HG03558 (cell line): ENCODE results near the gene HIVEP3.

Experiments used
- ATAC-seq: cut with Tn5 transposase; IDR thresholded peaks from one replicate; pipeline ENCODE4 v1.9.1; 2021; ENCODE audit warnings: moderate number of reproducible peaks; ENCODE audit not compliant: unreplicated experiment; ENCODE audit errors: extremely low read depth

HIVEP3 gene

DNA sequence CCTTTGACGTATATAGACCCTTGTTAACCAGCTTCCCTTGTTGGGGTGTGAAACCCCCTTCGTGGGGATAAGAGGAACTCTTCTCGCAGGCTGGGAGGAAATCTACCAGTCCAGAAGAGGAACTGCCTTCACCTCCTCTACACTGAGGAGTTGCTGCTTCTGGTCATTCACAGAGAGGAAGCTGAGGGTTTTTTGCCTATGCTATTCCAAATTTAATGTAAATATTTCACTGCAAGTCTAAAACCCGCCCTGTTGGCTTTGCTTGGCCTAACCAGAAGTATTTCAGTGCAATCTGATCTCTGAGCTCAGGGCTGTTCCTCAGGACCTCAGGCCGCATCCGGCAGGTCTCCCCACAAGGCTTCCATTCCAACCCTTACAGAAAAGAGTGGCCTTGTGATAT is 150.1 kb downstream of the HIVEP3 start:
- no peak for ATAC-seq

DNA sequence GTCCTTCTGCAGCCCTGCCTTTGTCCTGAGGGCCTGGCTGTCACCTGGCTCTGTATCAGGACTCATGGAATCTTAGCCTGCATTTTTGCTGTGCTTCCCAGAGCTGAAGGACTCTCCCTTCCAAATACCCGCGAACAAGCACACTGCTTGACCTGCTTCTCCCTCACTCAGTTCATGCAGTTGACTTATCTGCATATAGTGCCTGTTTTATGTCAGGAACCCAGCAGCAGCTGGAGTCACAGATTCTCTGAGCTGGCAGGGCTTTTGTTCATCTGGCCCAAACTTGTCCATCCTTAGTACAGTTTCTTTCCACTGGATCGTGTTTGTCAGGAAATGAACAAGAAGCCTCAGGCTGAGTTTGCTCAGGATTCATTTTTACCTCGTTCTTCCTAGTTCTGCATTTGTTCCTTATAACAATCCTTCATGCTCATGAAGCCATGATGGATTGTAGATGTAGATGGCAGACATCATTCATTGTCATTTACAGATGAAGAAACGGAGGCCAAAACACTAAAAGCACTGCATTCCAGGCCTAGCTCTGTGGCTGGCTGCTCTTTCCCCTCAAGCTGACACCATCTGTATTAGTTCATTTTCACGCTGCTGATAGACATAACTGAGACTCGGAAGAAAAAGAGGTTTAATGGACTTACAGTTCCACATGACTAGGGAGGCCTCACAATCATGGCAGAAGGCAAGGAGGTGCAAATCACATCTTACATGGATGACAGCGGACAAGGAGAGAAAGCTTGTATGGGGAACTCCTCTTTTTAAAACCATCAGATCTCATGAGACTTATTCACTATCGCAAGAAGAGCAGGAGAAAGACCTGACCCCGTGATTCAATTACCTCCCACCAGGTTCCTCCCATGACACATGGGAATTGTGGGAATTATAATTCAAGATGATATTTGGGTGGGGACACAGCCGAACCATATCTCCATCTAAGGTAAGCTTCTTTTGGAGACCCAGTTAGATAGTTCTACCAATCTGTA is 150.9 kb downstream of the HIVEP3 start:
- ATAC-seq: no peak

DNA sequence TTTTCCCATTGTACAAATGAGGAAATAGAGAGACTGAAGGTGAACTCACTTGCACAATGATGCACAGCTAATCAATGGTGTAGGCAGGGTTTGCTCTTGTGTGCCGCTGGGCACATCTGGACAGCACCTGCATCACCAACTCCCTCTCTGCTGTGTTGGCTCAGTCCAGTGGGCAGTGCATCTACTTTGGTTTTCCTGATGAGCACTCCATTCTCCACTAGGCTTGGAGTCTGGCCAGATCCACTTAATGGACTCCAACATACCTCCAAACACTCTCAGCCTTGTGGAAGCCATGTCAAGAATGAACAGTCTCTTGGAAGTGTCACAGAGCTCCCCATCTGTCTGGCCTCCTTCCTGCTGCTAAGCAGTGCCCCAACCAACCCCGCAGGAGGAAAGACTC is 152.2 kb downstream of the HIVEP3 start:
- no peak for ATAC-seq

DNA sequence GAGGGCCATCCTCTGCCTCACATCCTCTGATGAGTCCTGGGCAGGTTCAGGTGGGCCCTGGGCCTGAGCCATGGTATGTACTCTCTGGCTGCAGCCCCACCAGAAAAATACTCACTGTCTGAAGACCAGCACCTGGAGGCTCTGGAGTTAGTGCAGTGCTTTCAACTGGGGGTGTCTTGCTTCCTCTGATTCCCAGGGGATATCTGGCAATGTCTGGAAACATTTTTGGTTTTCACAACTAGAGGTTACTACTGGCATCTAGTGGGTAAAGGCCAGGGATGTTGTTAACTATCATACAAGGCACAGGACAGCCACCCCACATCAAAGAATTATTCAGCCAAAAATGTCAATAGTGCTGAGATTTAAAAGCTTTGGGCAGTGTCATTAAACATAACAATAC is 152.7 kb downstream of the HIVEP3 start:
- ATAC-seq: no peak

DNA sequence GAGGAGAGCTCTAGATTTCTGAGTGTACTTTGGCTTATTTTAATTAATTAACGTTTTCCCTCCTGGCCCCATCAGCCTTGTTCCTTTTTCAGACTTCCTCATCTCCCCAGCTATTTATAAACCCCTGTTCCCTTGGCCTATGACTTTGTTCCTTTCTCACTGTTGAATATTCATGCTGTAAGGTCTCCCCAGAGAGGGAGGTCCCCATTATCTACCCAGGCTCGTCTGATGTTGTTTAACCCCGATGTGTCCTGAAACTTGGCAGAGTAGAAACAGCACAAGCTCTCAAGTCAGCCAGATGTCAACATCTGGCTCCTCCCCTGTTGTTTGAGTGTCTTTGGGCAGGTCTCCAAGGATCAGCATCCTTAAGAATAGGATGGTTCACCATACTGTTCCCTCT is 153.6 kb downstream of the HIVEP3 start:
- ATAC-seq: no peak

DNA sequence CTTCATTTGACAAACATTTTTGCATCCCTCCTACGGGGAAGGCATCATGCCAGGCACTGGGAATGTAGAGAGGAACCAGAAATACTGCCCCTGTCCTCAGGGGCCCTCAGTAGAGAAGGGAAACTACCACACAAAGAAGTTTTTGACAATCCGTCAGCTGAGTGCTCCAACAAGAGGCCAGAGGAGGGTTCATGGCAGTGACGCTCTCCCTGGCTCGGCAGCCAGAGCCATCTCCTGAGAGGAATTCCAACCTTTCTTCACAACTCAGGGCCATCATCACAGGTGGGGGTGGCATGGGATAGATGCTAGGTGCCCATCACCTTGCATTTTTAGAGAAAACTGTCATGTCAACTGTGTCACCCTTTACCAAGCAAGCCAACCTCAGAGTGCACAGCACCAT is 154.1 kb downstream of the HIVEP3 start:
- no peak for ATAC-seq

DNA sequence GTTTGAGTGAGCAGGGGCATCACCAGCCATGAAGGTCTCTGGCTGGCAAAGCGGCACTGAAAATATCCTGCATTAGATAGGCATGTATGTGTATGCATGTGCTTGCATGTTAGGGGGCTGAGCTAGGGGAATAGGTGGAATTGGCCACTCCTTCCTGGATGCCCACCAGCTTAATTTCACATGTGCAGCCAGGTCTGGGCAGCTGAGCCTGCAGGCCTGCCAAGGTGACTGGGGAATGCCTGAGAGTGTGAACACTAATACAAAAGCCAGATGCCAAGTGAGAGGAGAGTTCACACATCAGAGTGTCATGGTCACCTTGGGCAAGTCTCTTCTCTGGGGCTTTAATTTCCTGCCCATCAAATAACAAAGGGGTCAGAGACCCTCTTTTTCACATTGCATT is 155.9 kb downstream of the HIVEP3 start:
- ATAC-seq: no peak

DNA sequence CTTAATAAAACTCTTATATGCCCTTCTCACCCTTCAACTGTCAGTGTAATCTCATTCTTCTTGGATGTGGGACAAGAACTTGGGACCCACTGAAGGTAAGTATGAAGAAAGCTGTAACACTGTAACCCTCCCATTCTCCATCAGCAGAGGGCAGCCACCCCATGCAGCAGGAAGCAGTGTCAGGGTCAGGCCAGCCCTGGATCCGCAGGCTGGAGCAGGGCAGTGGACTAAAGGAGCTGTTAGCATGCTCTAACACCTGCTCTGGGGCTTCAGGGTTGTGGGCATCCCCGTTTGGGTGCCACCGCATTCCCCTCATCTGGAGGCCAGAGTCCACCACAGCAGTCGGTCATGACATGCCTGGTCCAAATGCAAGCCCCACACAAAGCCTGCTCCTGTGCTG is 156.5 kb downstream of the HIVEP3 start:
- no peak for ATAC-seq

DNA sequence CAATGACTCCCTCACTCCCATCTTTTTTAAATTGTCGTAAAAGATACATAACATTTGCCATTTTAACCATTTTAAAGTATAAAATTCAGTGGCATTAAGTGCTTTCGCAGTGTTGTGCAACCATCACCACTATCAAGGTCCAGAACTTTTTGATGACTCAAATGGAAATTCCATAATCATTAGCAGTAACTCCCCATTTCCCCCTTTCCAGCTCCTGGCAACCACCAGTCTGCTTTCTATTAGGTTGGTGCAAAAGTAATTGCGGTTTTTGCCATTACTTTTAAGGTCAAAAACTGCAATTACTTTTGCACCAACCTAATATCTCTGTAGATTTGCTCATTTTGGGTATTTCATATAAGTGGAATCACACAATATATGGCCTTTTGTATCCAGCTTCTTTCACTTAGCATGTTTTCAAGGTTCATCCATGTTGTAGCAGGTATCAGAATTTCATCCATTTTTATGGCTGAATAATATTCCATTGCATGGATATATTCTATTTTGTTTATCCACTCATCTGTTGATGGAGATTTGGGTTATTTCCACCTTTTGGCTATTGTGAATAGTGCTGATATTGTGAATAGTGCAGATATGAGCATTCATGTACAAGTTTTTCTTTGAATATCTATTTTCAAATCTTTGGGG is 159.7 kb downstream of the HIVEP3 start:
- no peak for ATAC-seq

DNA sequence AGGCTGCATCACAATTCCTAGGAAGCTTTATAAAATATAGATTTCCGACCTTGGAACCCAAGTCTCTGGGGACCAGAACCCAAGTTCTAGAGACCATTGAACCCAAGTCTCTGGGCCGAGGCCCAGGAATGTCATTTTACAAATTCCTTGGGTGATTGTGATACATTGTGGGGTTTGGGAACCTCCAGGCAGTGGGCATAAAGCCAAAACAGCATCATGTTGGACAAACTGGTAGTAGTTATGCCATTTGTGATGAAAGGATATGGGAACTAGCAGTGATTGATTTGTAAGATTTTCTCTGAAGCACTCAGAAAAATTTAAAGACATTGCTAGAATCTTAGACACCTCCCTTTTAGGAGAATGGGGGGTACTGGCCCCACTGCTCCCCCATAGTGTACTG is 160.2 kb downstream of the HIVEP3 start:
- ATAC-seq: no peak

DNA sequence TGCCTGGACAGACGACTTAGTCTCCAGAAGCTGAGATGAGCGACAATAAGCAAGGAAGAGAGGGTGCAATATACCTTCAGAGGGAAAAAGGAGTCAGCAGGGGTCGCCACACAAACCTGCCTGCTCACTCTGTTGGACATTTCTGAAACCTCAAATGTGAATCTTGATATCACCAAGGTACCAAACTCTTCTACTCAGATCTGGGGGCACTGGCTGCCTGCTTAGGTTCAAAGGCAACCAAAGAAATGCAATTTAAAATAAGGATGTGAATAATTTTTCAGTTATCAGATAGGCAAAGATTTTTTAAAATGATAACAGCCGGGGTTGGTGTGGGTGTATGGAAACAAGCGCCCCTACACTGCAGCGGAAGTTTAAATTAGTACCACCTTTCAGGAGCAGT is 164.2 kb downstream of the HIVEP3 start:
- ATAC-seq: no peak

DNA sequence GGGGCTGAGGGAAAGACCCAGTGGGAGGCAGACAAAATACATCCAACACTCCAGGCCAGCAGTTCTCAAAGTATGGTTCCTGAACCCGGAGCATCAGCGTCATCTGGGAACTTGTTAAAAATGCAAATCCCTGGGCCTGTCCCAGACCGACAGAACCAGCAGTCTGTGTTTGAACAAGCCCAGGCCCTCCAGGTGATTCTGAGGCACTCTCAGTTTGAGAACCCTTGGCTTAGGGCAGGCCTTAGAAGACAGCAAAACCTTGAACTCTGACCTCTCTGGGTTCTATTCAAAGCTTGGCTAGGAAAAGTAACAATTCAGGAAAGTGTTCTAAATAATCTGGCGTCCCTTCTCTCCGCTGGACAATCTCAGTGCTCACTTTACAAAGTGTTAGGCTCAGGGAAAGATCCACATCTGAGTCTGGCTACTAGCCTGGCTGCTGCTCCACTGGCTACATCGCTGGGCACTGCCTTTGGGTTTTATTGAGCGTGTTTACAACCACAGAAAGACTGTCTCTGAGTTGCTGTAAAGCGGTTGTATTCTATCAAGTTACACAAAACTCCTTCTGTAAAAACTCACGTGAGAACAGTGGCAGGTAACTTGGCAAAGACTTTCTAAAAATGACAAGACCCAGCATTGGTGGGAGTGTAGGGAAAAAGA is 166.1 kb downstream of the HIVEP3 start:
- ATAC-seq: no peak

DNA sequence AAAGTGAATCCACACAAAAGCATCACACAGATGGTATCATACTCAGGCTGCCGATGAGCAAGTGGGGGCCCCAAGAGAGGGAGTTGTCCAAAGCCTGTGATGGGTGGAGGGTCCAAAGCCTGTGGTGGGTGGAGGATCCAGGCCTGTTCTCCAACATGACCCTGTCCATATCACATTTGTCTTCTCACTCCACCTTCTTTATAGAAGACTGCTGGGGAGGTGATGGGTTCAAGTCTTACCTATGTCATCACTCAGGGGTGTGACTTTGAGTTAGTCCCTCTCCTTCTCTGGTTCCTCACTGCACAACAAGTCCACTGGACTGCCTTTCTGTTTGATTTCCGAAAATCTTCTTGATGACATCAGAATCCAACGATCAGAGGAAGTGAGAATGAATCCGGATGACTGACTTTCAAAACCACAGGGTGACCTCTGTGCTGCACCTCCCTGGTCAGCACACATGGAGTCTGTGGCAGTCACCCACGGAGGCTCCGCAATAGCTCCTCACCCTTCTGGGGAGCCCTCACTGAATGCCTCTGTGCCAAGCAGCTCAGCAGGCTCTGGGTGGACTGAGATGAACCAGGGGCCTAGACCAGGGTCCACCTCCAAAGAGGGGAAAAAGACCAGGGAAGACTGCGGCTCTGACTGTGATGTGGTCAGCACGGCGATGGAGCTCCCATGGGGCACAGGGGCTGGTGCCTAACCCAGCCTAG is 166.8 kb downstream of the HIVEP3 start:
- ATAC-seq: no peak

DNA sequence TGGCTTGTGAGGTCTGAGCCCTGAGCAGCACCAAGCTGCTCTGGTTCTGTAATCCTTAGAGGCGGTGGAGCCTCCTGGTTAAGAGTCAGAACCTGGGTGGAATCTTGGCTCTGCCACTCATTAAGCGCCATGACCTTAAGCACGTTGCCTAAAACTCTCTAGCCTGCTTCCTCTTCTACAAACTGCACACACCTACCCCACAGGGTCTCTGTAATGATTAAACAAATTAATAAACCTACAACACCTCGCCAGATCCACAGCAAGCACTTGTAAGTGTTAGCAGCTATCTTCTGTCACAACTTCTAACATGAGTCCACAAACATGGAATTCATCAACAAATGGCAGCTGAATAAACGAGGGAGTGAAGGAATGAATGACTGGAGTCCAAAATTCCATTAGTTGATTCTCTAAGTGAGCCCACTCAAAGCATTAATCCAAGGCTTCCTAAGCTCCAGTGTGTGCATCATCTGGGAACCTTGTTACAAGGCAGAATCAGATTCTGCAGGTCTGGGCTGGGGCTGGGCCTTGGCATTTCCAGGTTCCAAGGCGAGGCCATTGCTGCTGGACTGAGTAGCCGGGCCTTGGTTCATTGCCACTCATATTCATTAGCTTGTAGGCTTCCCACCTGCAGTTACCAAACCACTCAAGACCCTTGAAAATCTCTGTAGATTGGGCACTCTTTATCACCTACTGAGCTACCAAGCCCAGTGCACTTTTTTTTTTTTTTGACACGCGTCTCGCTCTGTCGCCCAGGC is 168.6 kb downstream of the HIVEP3 start:
- no peak for ATAC-seq

DNA sequence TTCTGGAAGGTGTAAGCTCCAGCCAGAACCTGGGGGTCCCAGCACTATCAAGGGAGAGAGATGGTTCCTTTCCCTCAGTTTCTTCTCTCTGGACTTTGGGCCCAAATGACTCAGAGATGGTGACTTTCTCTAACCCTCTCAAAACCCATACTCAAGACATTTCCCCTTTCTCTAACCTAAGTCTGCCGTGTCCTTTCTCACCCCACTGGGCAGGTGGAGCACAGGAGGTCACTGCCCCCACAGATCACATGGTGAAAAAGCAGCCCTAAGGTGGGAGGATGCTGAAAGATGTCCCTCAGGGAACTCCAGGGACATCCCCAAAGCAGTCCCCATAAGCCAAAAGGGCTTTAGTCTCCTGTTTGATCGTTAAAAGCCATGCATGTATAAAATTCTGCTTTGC is 173.7 kb downstream of the HIVEP3 start:
- no peak for ATAC-seq

DNA sequence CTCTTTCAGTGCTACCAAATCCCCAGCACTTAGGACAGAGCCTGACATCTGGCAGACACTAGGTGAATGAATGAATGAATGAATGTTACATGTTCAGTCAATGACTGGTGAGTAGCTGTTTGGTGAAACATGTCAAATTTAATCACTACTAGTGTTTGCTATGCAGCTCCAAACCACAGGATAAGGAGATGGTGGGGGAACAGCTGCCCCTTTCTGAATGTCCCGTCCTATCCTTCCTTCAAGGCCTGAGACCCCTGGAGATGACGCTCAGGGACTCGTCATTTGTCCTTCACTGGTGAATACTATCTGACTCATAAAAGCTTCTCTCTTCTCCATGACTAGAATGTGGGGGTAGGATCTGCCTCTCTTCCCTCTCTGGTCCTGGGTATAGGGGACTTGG is 175.4 kb downstream of the HIVEP3 start:
- ATAC-seq: no peak

DNA sequence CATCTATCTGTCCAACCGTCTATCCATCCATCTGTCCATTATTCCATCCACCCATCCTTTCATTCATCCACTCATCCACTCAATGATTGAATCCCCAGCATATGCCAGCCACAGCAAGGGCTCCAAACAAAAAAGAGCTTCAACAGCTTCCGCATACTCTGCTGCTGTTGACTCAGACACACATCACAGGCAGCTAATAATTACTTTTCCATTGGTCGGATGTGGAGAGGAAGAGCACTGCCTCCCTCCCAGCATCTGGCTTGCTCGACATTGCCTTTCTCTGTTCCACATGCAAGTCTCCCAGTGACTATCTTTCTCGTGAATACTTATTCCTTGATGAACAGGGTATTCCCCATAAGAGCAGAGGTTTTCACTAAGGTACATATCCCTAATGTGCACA is 176.5 kb downstream of the HIVEP3 start:
- no peak for ATAC-seq

DNA sequence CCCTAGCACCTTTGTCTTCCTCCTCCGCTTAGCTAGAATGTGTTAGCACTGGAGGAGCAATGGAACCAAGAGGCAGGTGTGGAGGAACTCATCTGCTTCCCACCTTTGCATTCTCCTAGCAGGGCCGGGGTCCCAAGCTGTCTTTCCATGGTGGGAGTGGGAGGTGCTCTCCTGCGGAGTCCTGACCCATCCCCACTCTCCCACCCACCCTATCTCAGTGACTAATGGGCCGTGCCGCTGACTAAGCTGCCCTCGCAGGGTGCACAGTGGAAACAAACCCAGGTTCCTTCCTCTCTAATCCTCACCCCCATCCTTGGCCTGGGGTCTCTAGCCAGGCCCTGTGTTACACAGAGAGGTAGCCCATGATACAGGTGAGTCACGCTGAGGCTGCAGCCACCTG is 177.5 kb downstream of the HIVEP3 start:
- ATAC-seq: no peak

DNA sequence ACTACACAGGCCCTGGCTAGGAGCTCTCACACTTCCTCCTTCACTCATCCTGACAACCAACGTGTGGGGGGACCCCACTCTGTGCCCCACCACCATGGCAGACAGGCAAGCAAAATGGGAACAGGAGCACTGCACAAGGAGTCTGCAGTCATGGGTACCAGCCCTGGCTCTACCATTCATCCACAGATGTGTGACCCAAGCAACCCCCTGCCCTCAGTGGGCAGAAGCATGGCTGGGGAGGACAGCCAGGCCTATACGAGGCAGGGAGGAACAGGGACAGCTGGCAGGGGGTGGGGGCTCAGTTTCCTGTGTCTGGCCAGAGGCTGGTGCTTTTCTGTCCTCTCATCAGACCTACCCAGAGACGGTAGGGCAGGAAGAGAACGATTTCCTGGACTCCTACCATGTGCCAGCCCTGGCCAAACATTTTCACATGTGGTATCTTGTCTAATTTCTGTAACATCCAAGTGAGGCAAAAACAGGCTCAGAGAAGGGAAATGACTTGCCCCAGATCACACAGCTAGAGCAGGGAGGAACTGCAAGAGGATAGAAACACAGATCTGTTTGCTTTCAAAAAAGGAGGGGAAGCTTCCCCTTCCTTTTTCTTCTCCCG is 178.0 kb downstream of the HIVEP3 start:
- ATAC-seq: no peak
